Astrocyte (in vitro differentiated cells and primary cell): ENCODE measurements around the gene ZBTB38.

Experiments used
- EZH2 ChIP-seq: IDR thresholded peaks from 2 replicates; pipeline ENCODE4 v1.6.1; 2012; ENCODE audit warnings: mild to moderate bottlenecking, low read length, inconsistent platforms; ENCODE audit not compliant: insufficient read depth
- TF ChIP-seq, protein P1 (sequence below): IDR thresholded peaks from 2 replicates; pipeline ENCODE4 v1.5.1; 2011; ENCODE audit warnings: low read depth, mild to moderate bottlenecking, inconsistent platforms, low read length, moderate library complexity; ENCODE audit not compliant: insufficient read depth

DNA sequence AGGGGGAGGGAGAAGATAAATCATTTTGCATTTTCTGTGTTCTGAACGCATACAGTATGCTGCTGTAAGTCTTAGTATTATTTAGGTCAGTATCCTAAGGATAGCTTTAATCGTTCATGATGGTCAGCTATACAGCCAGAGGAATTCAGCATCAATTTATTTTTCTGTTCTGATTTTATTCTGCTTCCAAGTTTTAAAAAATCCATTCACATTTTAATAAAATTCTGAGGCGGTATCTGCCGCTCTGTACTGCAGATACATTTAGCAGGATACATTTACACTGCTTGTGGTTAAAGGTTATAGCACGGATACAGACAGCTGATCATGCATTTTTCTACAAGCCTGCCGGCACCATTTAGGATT lies 17.8 kb downstream of the ZBTB38 start:
- TF ChIP-seq, protein P1, sequence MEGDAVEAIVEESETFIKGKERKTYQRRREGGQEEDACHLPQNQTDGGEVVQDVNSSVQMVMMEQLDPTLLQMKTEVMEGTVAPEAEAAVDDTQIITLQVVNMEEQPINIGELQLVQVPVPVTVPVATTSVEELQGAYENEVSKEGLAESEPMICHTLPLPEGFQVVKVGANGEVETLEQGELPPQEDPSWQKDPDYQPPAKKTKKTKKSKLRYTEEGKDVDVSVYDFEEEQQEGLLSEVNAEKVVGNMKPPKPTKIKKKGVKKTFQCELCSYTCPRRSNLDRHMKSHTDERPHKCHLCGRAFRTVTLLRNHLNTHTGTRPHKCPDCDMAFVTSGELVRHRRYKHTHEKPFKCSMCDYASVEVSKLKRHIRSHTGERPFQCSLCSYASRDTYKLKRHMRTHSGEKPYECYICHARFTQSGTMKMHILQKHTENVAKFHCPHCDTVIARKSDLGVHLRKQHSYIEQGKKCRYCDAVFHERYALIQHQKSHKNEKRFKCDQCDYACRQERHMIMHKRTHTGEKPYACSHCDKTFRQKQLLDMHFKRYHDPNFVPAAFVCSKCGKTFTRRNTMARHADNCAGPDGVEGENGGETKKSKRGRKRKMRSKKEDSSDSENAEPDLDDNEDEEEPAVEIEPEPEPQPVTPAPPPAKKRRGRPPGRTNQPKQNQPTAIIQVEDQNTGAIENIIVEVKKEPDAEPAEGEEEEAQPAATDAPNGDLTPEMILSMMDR, result no peak
- no peak for TF ChIP-seq EZH2
